ENCODE measurements around the gene TMEM214.

GRCh38 chr2:27039426-27039825 is 6.7 kb downstream of the TMEM214 start:
- TF ChIP-seq REST (IDR thresholded peaks at IDR 0.05; ENCODE audit: insufficient read depth in 1 of 2, low read depth in 2 of 2, low read length in 1 of 2) (no peak), CTCF (IDR thresholded peaks at IDR 0.05) (no peak)
